Erythroblast (primary cell): ENCODE results near the gene ELF5.

Source experiments
- DNase-seq, 2 experiments: peaks; one replicate each; lab custom pipeline; 2025; lab: John Stamatoyannopoulos, UW
- GATA1 ChIP-seq: IDR thresholded peaks from 2 replicates; pipeline ENCODE4 v1.6.1; 2011; ENCODE audit warnings: low read depth, mild to moderate bottlenecking, control low read depth, low read length, moderate library complexity
- POLR2A ChIP-seq: IDR thresholded peaks from 2 replicates; pipeline ENCODE4 v1.6.1; 2011; ENCODE audit warnings: mild to moderate bottlenecking, low read length

Gene ELF5

GRCh38 chr11:34493468-34493867 lies 20.1 kb downstream of the ELF5 start:
- no peak for DNase-seq
- TF ChIP-seq GATA1 = no peak
- no peak for TF ChIP-seq POLR2A

- TF ChIP-seq POLR2A = no peak
- no peak for TF ChIP-seq GATA1
- DNase-seq = peak; percentile 67 to 83
Observed at GRCh38 chr11:34492806-34493414, 20.7 kb downstream of the ELF5 start.

GRCh38 chr11:34490304-34490703 lies 23.3 kb downstream of the ELF5 start:
- no peak for TF ChIP-seq GATA1
- TF ChIP-seq POLR2A = no peak
- no peak for DNase-seq

- no peak for DNase-seq
- TF ChIP-seq GATA1 = no peak
- no peak for TF ChIP-seq POLR2A
Observed at GRCh38 chr11:34488855-34489557, 24.6 kb downstream of the ELF5 start.

GRCh38 chr11:34487430-34487829 lies 26.2 kb downstream of the ELF5 start:
- DNase-seq = no peak
- TF ChIP-seq POLR2A (no peak), GATA1 (no peak)

GRCh38 chr11:34483106-34483874 lies 30.3 kb downstream of the ELF5 start:
- no peak for DNase-seq
- no peak for TF ChIP-seq GATA1
- TF ChIP-seq POLR2A = no peak

GRCh38 chr11:34481307-34481706 lies 32.3 kb downstream of the ELF5 start:
- TF ChIP-seq GATA1 = no peak
- no peak for TF ChIP-seq POLR2A
- no peak for DNase-seq

- DNase-seq = no peak
- TF ChIP-seq POLR2A (no peak), GATA1 (no peak)
Observed at GRCh38 chr11:34480314-34480713, 33.3 kb downstream of the ELF5 start.

- DNase-seq = no peak
- TF ChIP-seq POLR2A (no peak), GATA1 (no peak)
Observed at GRCh38 chr11:34478845-34479663, 34.5 kb downstream of the ELF5 start.

- TF ChIP-seq POLR2A = no peak
- TF ChIP-seq GATA1 = no peak
- no peak for DNase-seq
Observed at GRCh38 chr11:34476849-34477248, 36.7 kb downstream of the ELF5 start.

- no peak for DNase-seq
- no peak for TF ChIP-seq GATA1
- no peak for TF ChIP-seq POLR2A
Observed at GRCh38 chr11:34475656-34476055, 37.9 kb downstream of the ELF5 start.

- DNase-seq = no peak
- TF ChIP-seq POLR2A (no peak), GATA1 (no peak)
Observed at GRCh38 chr11:34473603-34474169, 39.9 kb downstream of the ELF5 start.

- TF ChIP-seq POLR2A (no peak), GATA1 (no peak)
- DNase-seq = peak; percentile 59 to 70
Observed at GRCh38 chr11:34468209-34468841, 45.3 kb downstream of the ELF5 start.
